ENCODE results near the gene RASA3. TPM values are rescaled to one million over a fixed set of nuclear protein-coding genes. Genes with fewer than 3 reads are reported as not detected.

RASA3 gene
- total and polyA plus RNA-seq, 9 of the 15 experiments (the other 6 are each of a cell fraction or from before 2014, with no cell fraction given), result 0.72 to 25.3 (median 14.4) TPM

GRCh38 chr13:113936166-113936965 is 196.1 kb downstream of the RASA3 start:
- TF ChIP-seq ZNF445 (CRISPR knock-in tag; IDR thresholded peaks at IDR 0.05; ENCODE audit: low read depth), result no peak
- TF ChIP-seq KDM1A (IDR thresholded peaks at IDR 0.05), result no peak
- no peak for TF ChIP-seq TSHZ1 (CRISPR knock-in tag; IDR thresholded peaks at IDR 0.05)
- no peak for TF ChIP-seq ZNF449 (CRISPR knock-in tag; IDR thresholded peaks at IDR 0.05)
- TF ChIP-seq MCM5 (IDR thresholded peaks at IDR 0.05; ENCODE audit: low read depth), result no peak
- no peak for TF ChIP-seq SMC3 (conservative IDR thresholded peaks at IDR 0.05; ENCODE audit: insufficient read depth, low read depth, low read length)
- TF ChIP-seq ZNF586 (CRISPR knock-in tag; conservative IDR thresholded peaks at IDR 0.05), result no peak
- H3K27me3 ChIP-seq (ENCODE audit: control insufficient read depth in 2 of 2, insufficient read depth in 2 of 2, low read length in 2 of 2), result peaks cover 43 to 75% of the 10 kb centered on the region in 2 experiments

More at GRCh38 chr13:113936166-113936965, 196.1 kb downstream of the RASA3 start:
- BruUV-seq (replicated peaks), result no TSS peak
- intact Hi-C loops (cut with micrococcal nuclease), result no loop called here
- no peaks in the 10 kb centered on the region for H3K9me3 ChIP-seq (replicated peaks; ENCODE audit: control insufficient read depth, insufficient read depth, low read depth, low read length)
- 3% methylated on average over 23 of the region's 25 CpGs for WGBS (ENCODE audit: insufficient coverage, low coverage, missing lambda C conversion rate)
- FAIRE-seq, result no peak
- ATAC-seq, result no peak
- H3K27ac ChIP-seq (ENCODE audit: extremely low read depth, low read depth, low read length), result no peak overlapping the region
- H3K79me2 ChIP-seq (ENCODE audit: control insufficient read depth, insufficient read depth, low read length), result no peaks in the 10 kb centered on the region
- H3K9ac ChIP-seq (ENCODE audit: insufficient read depth in 1 of 2, low read depth in 2 of 2, low read length in 2 of 2), result no peak overlapping the region
- no peaks in the 10 kb centered on the region for H3K9me1 ChIP-seq (ENCODE audit: control insufficient read depth, insufficient read depth, low read length)
- no peak overlapping the region for H3K4me3 ChIP-seq
- no peaks in the 10 kb centered on the region; the same call in 1 of the 2 replicates for H4K20me1 ChIP-seq (replicated peaks; ENCODE audit: control insufficient read depth, insufficient read depth, low read length)
- no peak overlapping the region for H2AFZ ChIP-seq (ENCODE audit: low read depth, low read length)
- no peaks in the 10 kb centered on the region for H3K36me3 ChIP-seq (ENCODE audit: control insufficient read depth, insufficient read depth, low read length)
- peaks cover 0 to 13% of the 10 kb centered on the region in 2 experiments; a peak in 2 of 5 replicates for H3K4me1 ChIP-seq (replicated peaks in 1 of 2; ENCODE audit: control insufficient read depth in 2 of 2, insufficient read depth in 2 of 2, low read length in 2 of 2)
- no peak for DNase-seq (ENCODE audit: extremely low read depth in 1 of 4, low spot score in 3 of 4)
- no peak overlapping the region for H3K4me2 ChIP-seq (ENCODE audit: insufficient read depth, low read length)
- ChIA-PET POLR2A (interaction anchor here (1.0 kb wide), 2 partner anchors 12 kb away, joined by 3 to 5 read pairs; no protein-coding TSS in a partner anchor), CTCF (ENCODE audit: low intra/inter-chr PET ratio) (no interaction called here)
- in situ Hi-C loops (cut with MboI), result no loop called here

Measured in K562 (cell line).